Activated CD4-positive, alpha-beta T cell treated with anti-CD3 and anti-CD28 coated beads, Interleukin-10, Interleukin-2, amounts not matched to agents 100 ng/mL and 50 ng/mL, durations not matched to agents 16 hours and 8 hours (primary cell): ENCODE data around the gene NOTUM.

Source experiments
- DNase-seq: peaks from one replicate; pipeline ENCODE4 v3.0.0-alpha.2; 2020

NOTUM gene

GRCh38 chr17:81908793-81909192, 52.2 kb downstream of the NOTUM start:
- no peak for DNase-seq

GRCh38 chr17:81907219-81908145, 53.5 kb downstream of the NOTUM start:
- no peak for DNase-seq

GRCh38 chr17:81906476-81907218, 54.3 kb downstream of the NOTUM start:
- DNase-seq = no peak

- no peak for DNase-seq
Observed at GRCh38 chr17:81905993-81906392, 55.0 kb downstream of the NOTUM start.

GRCh38 chr17:81905424-81905875, 55.5 kb downstream of the NOTUM start:
- no peak for DNase-seq

- no peak for DNase-seq
Observed at GRCh38 chr17:81904600-81905423, 56.2 kb downstream of the NOTUM start.

GRCh38 chr17:81903896-81904599, 56.9 kb downstream of the NOTUM start:
- no peak for DNase-seq

GRCh38 chr17:81903415-81903831, 57.6 kb downstream of the NOTUM start:
- DNase-seq = no peak

GRCh38 chr17:81902653-81903414, 58.2 kb downstream of the NOTUM start:
- no peak for DNase-seq
